Large intestine (tissue), 12 donors: Measurements from ENCODE around the gene SEMA3F. TPM values are rescaled to one million over a fixed set of nuclear protein-coding genes. Genes with fewer than 3 reads are reported as not detected.

ENCODE experiments used
- DNase-seq, 2 donors: peaks; one replicate each; pipeline versions ENCODE4 v3.0.0 to v3.0.0-alpha.2; 2013
- H3K27ac ChIP-seq: one replicate; pipeline ENCODE4 v1.5.1; 2013; ENCODE audit warnings: low read length
- H3K27me3 ChIP-seq: 2 replicates; pipeline ENCODE4 v1.6.1; 2013; ENCODE audit warnings: low read length; ENCODE audit not compliant: control insufficient read depth, insufficient read depth
- H3K36me3 ChIP-seq: 2 replicates; pipeline ENCODE4 v1.6.1; 2013; ENCODE audit warnings: low read length; ENCODE audit not compliant: control insufficient read depth, insufficient read depth
- H3K4me1 ChIP-seq: one replicate; pipeline ENCODE4 v1.6.1; 2013; ENCODE audit warnings: low read length; ENCODE audit not compliant: control insufficient read depth, insufficient read depth
- H3K4me3 ChIP-seq: one replicate; pipeline ENCODE4 v1.5.1; 2013; ENCODE audit warnings: low read length
- H3K9me3 ChIP-seq: one replicate; pipeline ENCODE4 v1.6.1; 2013; ENCODE audit warnings: mild to moderate bottlenecking, low read depth, low read length, moderate library complexity; ENCODE audit not compliant: control insufficient read depth
- WGBS: methylation state at CpG from one replicate; pipeline ENCODE4 v1.1.5; 2013; ENCODE audit warnings: low lambda C conversion rate; ENCODE audit not compliant: insufficient coverage; 5-methylcytosine and 5-hydroxymethylcytosine counted together
- long read RNA-seq, 11 donors: transcript quantifications; one replicate each; lab custom pipeline, GENCODE V29; 2026
- polyA plus RNA-seq: library from polyadenylated mRNA; unstranded; fragments of 120-200 nt; gene quantifications from one replicate; pipeline ENCODE4 v1.2.1, GENCODE V29; 2013

The SEMA3F gene
- 8.9 TPM for polyA plus RNA-seq
- long read RNA-seq, donor 1, partial matches to known transcripts, result 0 of 2 reads
- long read RNA-seq, donor 1, other reads (novel, unspliced or antisense), result 0 of 2 reads
- long read RNA-seq, donor 2, result 0 reads
- long read RNA-seq, donor 3, result 0 reads
- long read RNA-seq, donor 4, result 0 reads
- long read RNA-seq, donor 5, result 0 reads
- long read RNA-seq, donor 6, result 0 reads
- long read RNA-seq, donor 7, result 0 reads
- long read RNA-seq, donor 8, partial matches to known transcripts, result 0 of 3 reads
- long read RNA-seq, donor 8, other reads (novel, unspliced or antisense), result 0 of 3 reads
- long read RNA-seq, donor 9, result 0 reads
- long read RNA-seq, donor 10, result 0 reads
- long read RNA-seq, donor 11, result 0 reads

- no peak within 1 kb of the TSS for H3K27ac ChIP-seq
- H3K4me3 ChIP-seq, result peak within 1 kb of the TSS; percentile 44
- no peaks in the 10 kb centered on the region for H3K9me3 ChIP-seq
- peaks cover 23% of the 10 kb centered on the region for H3K4me1 ChIP-seq
- no peaks in the 10 kb centered on the region for H3K36me3 ChIP-seq
- peaks cover 49% of the 10 kb centered on the region for H3K27me3 ChIP-seq
- peak; percentile 66 to 77 for DNase-seq
- WGBS, result no CpG with 5 or more reads among the region's 98 CpGs
Observed at GRCh38 chr3:50154840-50155490, at the start of gene SEMA3F. SEMA3F (plus strand) TSS chr3:50155324; CDS start chr3:50159623, 4,299 bp downstream.

GRCh38 chr3:50111757-50112156 is 43.4 kb upstream of the SEMA3F start:
- no peaks in the 10 kb centered on the region for H3K9me3 ChIP-seq
- H3K36me3 ChIP-seq, result peaks cover 93% of the 10 kb centered on the region
- WGBS, result 80% methylated on average over 1 of the region's 5 CpGs
- H3K4me3 ChIP-seq, result no peak overlapping the region
- no peak for DNase-seq
- no peaks in the 10 kb centered on the region for H3K4me1 ChIP-seq
- no peak overlapping the region for H3K27ac ChIP-seq
- H3K27me3 ChIP-seq, result no peaks in the 10 kb centered on the region

- Histone ChIP-seq H3K4me3 (no peak overlapping the region), H3K27ac (no peak overlapping the region), H3K27me3 (no peaks in the 10 kb centered on the region), H3K36me3 (peaks cover 93% of the 10 kb centered on the region), H3K4me1 (no peaks in the 10 kb centered on the region), H3K9me3 (no peaks in the 10 kb centered on the region)
- peak in 1 of 2 donors; percentile 37 for DNase-seq
- WGBS, result no CpG with 5 or more reads among the region's 3 CpGs
Observed at GRCh38 chr3:50112462-50112861, 42.7 kb upstream of the SEMA3F start.

- no peak overlapping the region for H3K27ac ChIP-seq
- no peaks in the 10 kb centered on the region for H3K27me3 ChIP-seq
- no peaks in the 10 kb centered on the region for H3K9me3 ChIP-seq
- peaks cover 5% of the 10 kb centered on the region for H3K4me1 ChIP-seq
- no CpG with 5 or more reads among the region's 8 CpGs for WGBS
- DNase-seq, result no peak
- H3K36me3 ChIP-seq, result peaks cover 88% of the 10 kb centered on the region
- no peak overlapping the region for H3K4me3 ChIP-seq
Observed at GRCh38 chr3:50117120-50117519, 38.0 kb upstream of the SEMA3F start.

GRCh38 chr3:50118237-50118636 is 36.9 kb upstream of the SEMA3F start:
- H3K27ac ChIP-seq, result no peak overlapping the region
- H3K9me3 ChIP-seq, result no peaks in the 10 kb centered on the region
- no peaks in the 10 kb centered on the region for H3K27me3 ChIP-seq
- peaks cover 10% of the 10 kb centered on the region for H3K4me1 ChIP-seq
- WGBS, result no CpG with 5 or more reads among the region's 10 CpGs
- H3K36me3 ChIP-seq, result peaks cover 77% of the 10 kb centered on the region
- no peak overlapping the region for H3K4me3 ChIP-seq
- DNase-seq, result no peak

- WGBS, result no CpG with 5 or more reads among the region's 3 CpGs
Observed at GRCh38 chr3:50119786-50120185, 35.3 kb upstream of the SEMA3F start.

GRCh38 chr3:50120364-50121071 is 34.6 kb upstream of the SEMA3F start:
- no peak overlapping the region for H3K27ac ChIP-seq
- H3K36me3 ChIP-seq, result peaks cover 54% of the 10 kb centered on the region
- no peaks in the 10 kb centered on the region for H3K9me3 ChIP-seq
- WGBS, result no CpG with 5 or more reads among the region's 10 CpGs
- H3K27me3 ChIP-seq, result peaks cover 2% of the 10 kb centered on the region
- no peak for DNase-seq
- no peak overlapping the region for H3K4me3 ChIP-seq
- peaks cover 18% of the 10 kb centered on the region for H3K4me1 ChIP-seq

More at GRCh38 chr3:50119786-50120185, 35.3 kb upstream of the SEMA3F start:
- H3K4me1 ChIP-seq, result peaks cover 15% of the 10 kb centered on the region
- H3K4me3 ChIP-seq, result no peak overlapping the region
- DNase-seq, result no peak
- H3K9me3 ChIP-seq, result no peaks in the 10 kb centered on the region
- peaks cover 61% of the 10 kb centered on the region for H3K36me3 ChIP-seq
- no peak overlapping the region for H3K27ac ChIP-seq
- peaks cover 2% of the 10 kb centered on the region for H3K27me3 ChIP-seq

GRCh38 chr3:50121072-50122032 is 33.8 kb upstream of the SEMA3F start:
- peak; percentile 60 to 71 for DNase-seq
- WGBS, result no CpG with 5 or more reads among the region's 13 CpGs

GRCh38 chr3:50122071-50122470 is 33.1 kb upstream of the SEMA3F start:
- Histone ChIP-seq H3K4me1 (peaks cover 34% of the 10 kb centered on the region), H3K4me3 (no peak overlapping the region), H3K27ac (no peak overlapping the region), H3K27me3 (peaks cover 4% of the 10 kb centered on the region), H3K9me3 (no peaks in the 10 kb centered on the region), H3K36me3 (peaks cover 38% of the 10 kb centered on the region)
- WGBS, result no CpG with 5 or more reads among the region's 2 CpGs
- no peak for DNase-seq

More at GRCh38 chr3:50121072-50122032, 33.8 kb upstream of the SEMA3F start:
- Histone ChIP-seq H3K9me3 (no peaks in the 10 kb centered on the region), H3K4me3 (no peak overlapping the region), H3K4me1 (peaks cover 27% of the 10 kb centered on the region), H3K27ac (no peak overlapping the region), H3K27me3 (peaks cover 4% of the 10 kb centered on the region), H3K36me3 (peaks cover 46% of the 10 kb centered on the region)
